Measurements from ENCODE around the gene DAZAP1. TPM values are rescaled to one million over a fixed set of nuclear protein-coding genes. Genes with fewer than 3 reads are reported as not detected.
A peak's percentile ranks its signal among the peaks of the same experiment; 100 is the strongest.

The DAZAP1 gene
- total and polyA plus RNA-seq, 9 donors = 29.6 to 113 (median 77.4) TPM

GRCh38 chr19:1482361-1483130, 75.2 kb downstream of the DAZAP1 start:
- 76 to 80% (median 77%) methylated on average over 37 of the region's 37 CpGs for WGBS, 3 donors
- intact Hi-C loops (cut with DNase I) = no loop called here
- DNase-seq = peak in 1 of 5 donors; percentile 25

GRCh38 chr19:1483131-1483978, 76.0 kb downstream of the DAZAP1 start:
- intact Hi-C loops (cut with DNase I) = no loop called here
- Histone ChIP-seq H3K9me3 (no peaks in the 10 kb centered on the region), H3K4me3 (no peak overlapping the region), H3K27me3 (no peaks in the 10 kb centered on the region), H3K27ac (no peak overlapping the region), H3K36me3 (no peaks in the 10 kb centered on the region), H3K4me1 (ENCODE audit: insufficient read depth) (peaks cover under 1% of the 10 kb centered on the region)
- DNase-seq = peak in 1 of 5 donors; percentile 23
- 85 to 90% (median 86%) methylated on average over 50 to 77 of the region's 77 CpGs for WGBS, 3 donors
- TF ChIP-seq CTCF (IDR thresholded peaks at IDR 0.05) (no peak), POLR2A (IDR thresholded peaks at IDR 0.05) (no peak), EP300 (IDR thresholded peaks at IDR 0.05) (no peak)

More at GRCh38 chr19:1482361-1483130, 75.2 kb downstream of the DAZAP1 start:
- Histone ChIP-seq H3K27me3 (no peaks in the 10 kb centered on the region), H3K36me3 (no peaks in the 10 kb centered on the region), H3K27ac (no peak overlapping the region), H3K9me3 (no peaks in the 10 kb centered on the region), H3K4me3 (no peak overlapping the region), H3K4me1 (ENCODE audit: insufficient read depth) (peaks cover 4% of the 10 kb centered on the region)
- TF ChIP-seq EP300 (IDR thresholded peaks at IDR 0.05) (no peak), POLR2A (IDR thresholded peaks at IDR 0.05) (no peak), CTCF (IDR thresholded peaks at IDR 0.05) (no peak)

- WGBS, 3 donors = 83 to 89% (median 84%) methylated on average over 17 to 23 of the region's 23 CpGs
- H3K36me3 ChIP-seq = no peaks in the 10 kb centered on the region
- no peak for DNase-seq
- TF ChIP-seq CTCF (IDR thresholded peaks at IDR 0.05) (no peak), EP300 (IDR thresholded peaks at IDR 0.05) (no peak), POLR2A (IDR thresholded peaks at IDR 0.05) (no peak)
- no peaks in the 10 kb centered on the region for H3K9me3 ChIP-seq
- H3K27ac ChIP-seq = no peak overlapping the region
- H3K4me1 ChIP-seq (ENCODE audit: insufficient read depth) = no peaks in the 10 kb centered on the region
- no peak overlapping the region for H3K4me3 ChIP-seq
- H3K27me3 ChIP-seq = no peaks in the 10 kb centered on the region
- intact Hi-C loops (cut with DNase I) = no loop called here
Observed at GRCh38 chr19:1483979-1484428, 76.6 kb downstream of the DAZAP1 start.

Other genes starting within 250 kb of the DAZAP1 start
- gene SBNO2, start 233.3 kb upstream of the DAZAP1 start, total RNA-seq = 10 to 100 TPM; 20.7 to 92.6 (median 62.4) TPM
- 10 to 100 TPM in 1 of 2 donors, 1 to 10 TPM in 1; 6.1 to 36.7 TPM for gene SBNO2, start 233.3 kb upstream of the DAZAP1 start, polyA plus RNA-seq
- gene STK11, start 201.8 kb upstream of the DAZAP1 start, total RNA-seq = 10 to 100 TPM; 38.7 to 71.2 (median 54.2) TPM
- 10 to 100 TPM; 36.9 to 57.4 TPM for gene STK11, start 201.8 kb upstream of the DAZAP1 start, polyA plus RNA-seq
- gene CBARP, start 169.6 kb upstream of the DAZAP1 start, total RNA-seq = 10 to 100 TPM in 2 of 7 donors, 1 to 10 TPM in 2, under 1 TPM in 3; 0.61 to 21.1 (median 2.4) TPM
- under 1 TPM in 1 of 2 donors, not detected in 1; 0.45 TPM for gene CBARP, start 169.6 kb upstream of the DAZAP1 start, polyA plus RNA-seq
- 100 to 1,000 TPM in 6 of 7 donors, 10 to 100 TPM in 1; 71.9 to 218 (median 148) TPM for gene ATP5F1D, start 165.8 kb upstream of the DAZAP1 start, total RNA-seq
- 100 to 1,000 TPM in 1 of 2 donors, 1 to 10 TPM in 1; 1.3 to 110 TPM for gene ATP5F1D, start 165.8 kb upstream of the DAZAP1 start, polyA plus RNA-seq
- 100 to 1,000 TPM in 5 of 7 donors, 10 to 100 TPM in 2; 44.9 to 261 (median 107) TPM for gene MIDN, start 159.0 kb upstream of the DAZAP1 start, total RNA-seq
- gene MIDN, start 159.0 kb upstream of the DAZAP1 start, polyA plus RNA-seq = 10 to 100 TPM; 10.1 to 26.7 TPM
- gene CIRBP, start 138.3 kb upstream of the DAZAP1 start, total RNA-seq = 100 to 1,000 TPM; 602 to 917 (median 855) TPM
- 1,000 to 10,000 TPM in 1 of 2 donors, 100 to 1,000 TPM in 1; 610 to 1,254 TPM for gene CIRBP, start 138.3 kb upstream of the DAZAP1 start, polyA plus RNA-seq
- 10 to 100 TPM; 21.7 to 72.5 (median 26.7) TPM for gene FAM174C, start 132.1 kb upstream of the DAZAP1 start, total RNA-seq
- gene FAM174C, start 132.1 kb upstream of the DAZAP1 start, polyA plus RNA-seq = 10 to 100 TPM in 1 of 2 donors, under 1 TPM in 1; 0.30 to 35.2 TPM
- not detected for gene EFNA2, start 121.7 kb upstream of the DAZAP1 start, total RNA-seq
- gene EFNA2, start 121.7 kb upstream of the DAZAP1 start, polyA plus RNA-seq = under 1 TPM in 1 of 2 donors, not detected in 1; 0.11 TPM
- 100 to 1,000 TPM in 1 of 7 donors, 10 to 100 TPM in 6; 65.6 to 112 (median 79.9) TPM for gene NDUFS7, start 23.7 kb upstream of the DAZAP1 start, total RNA-seq
- 10 to 100 TPM in 1 of 2 donors, under 1 TPM in 1; 0.72 to 96.2 TPM for gene NDUFS7, start 23.7 kb upstream of the DAZAP1 start, polyA plus RNA-seq
- gene GAMT, start 6.0 kb upstream of the DAZAP1 start, total RNA-seq = 10 to 100 TPM in 6 of 7 donors, 1 to 10 TPM in 1; 8.3 to 34.1 (median 20.1) TPM
- gene GAMT, start 6.0 kb upstream of the DAZAP1 start, polyA plus RNA-seq = 10 to 100 TPM in 1 of 2 donors, 1 to 10 TPM in 1; 8.0 to 13.8 TPM
- gene RPS15, start 30.8 kb downstream of the DAZAP1 start, total RNA-seq = 1,000 to 10,000 TPM; 1,643 to 7,253 (median 2,328) TPM
- 1,000 to 10,000 TPM in 1 of 2 donors, 100 to 1,000 TPM in 1; 174 to 5,234 TPM for gene RPS15, start 30.8 kb downstream of the DAZAP1 start, polyA plus RNA-seq
- under 1 TPM; under 0.01 to 0.28 (median 0.12) TPM for gene APC2, start 42.5 kb downstream of the DAZAP1 start, total RNA-seq
- gene APC2, start 42.5 kb downstream of the DAZAP1 start, polyA plus RNA-seq = under 1 TPM in 1 of 2 donors, not detected in 1; 0.02 TPM
- gene C19orf25, start 71.6 kb downstream of the DAZAP1 start, total RNA-seq = 10 to 100 TPM; 15.3 to 25.8 (median 22.2) TPM
- gene C19orf25, start 71.6 kb downstream of the DAZAP1 start, polyA plus RNA-seq = 10 to 100 TPM in 1 of 2 donors, 1 to 10 TPM in 1; 1.1 to 26.3 TPM
- gene PCSK4, start 82.8 kb downstream of the DAZAP1 start, total RNA-seq = 1 to 10 TPM in 6 of 7 donors, under 1 TPM in 1; 0.83 to 9.4 (median 1.9) TPM
- 1 to 10 TPM in 1 of 2 donors, not detected in 1; 2.9 TPM for gene PCSK4, start 82.8 kb downstream of the DAZAP1 start, polyA plus RNA-seq
- 10 to 100 TPM in 2 of 7 donors, 1 to 10 TPM in 5; 2.9 to 13.0 (median 7.2) TPM for gene REEP6, start 83.6 kb downstream of the DAZAP1 start, total RNA-seq
- 1 to 10 TPM; 9.2 to 9.7 TPM for gene REEP6, start 83.6 kb downstream of the DAZAP1 start, polyA plus RNA-seq
- 1 to 10 TPM in 4 of 7 donors, under 1 TPM in 2, not detected in 1; 0.42 to 7.5 (median 2.0) TPM for gene ADAMTSL5, start 105.4 kb downstream of the DAZAP1 start, total RNA-seq
- gene ADAMTSL5, start 105.4 kb downstream of the DAZAP1 start, polyA plus RNA-seq = 1 to 10 TPM in 1 of 2 donors, under 1 TPM in 1; 0.19 to 4.9 TPM
- 1 to 10 TPM in 2 of 7 donors, under 1 TPM in 1, not detected in 4; 0.11 to 1.1 (median 1.1) TPM for gene PLK5, start 116.5 kb downstream of the DAZAP1 start, total RNA-seq
- under 1 TPM in 1 of 2 donors, not detected in 1; 0.23 TPM for gene PLK5, start 116.5 kb downstream of the DAZAP1 start, polyA plus RNA-seq
- 10 to 100 TPM; 20.9 to 54.4 (median 35.3) TPM for gene MEX3D, start 160.7 kb downstream of the DAZAP1 start, total RNA-seq
- gene MEX3D, start 160.7 kb downstream of the DAZAP1 start, polyA plus RNA-seq = 10 to 100 TPM in 1 of 2 donors, 1 to 10 TPM in 1; 7.3 to 17.6 TPM
- 10 to 100 TPM; 53.3 to 94.7 (median 74.4) TPM for gene MBD3, start 185.3 kb downstream of the DAZAP1 start, total RNA-seq
- 10 to 100 TPM in 1 of 2 donors, 1 to 10 TPM in 1; 2.1 to 74.3 TPM for gene MBD3, start 185.3 kb downstream of the DAZAP1 start, polyA plus RNA-seq
- gene UQCR11, start 197.9 kb downstream of the DAZAP1 start, total RNA-seq = 100 to 1,000 TPM in 3 of 7 donors, 10 to 100 TPM in 4; 39.5 to 132 (median 98.2) TPM
- 10 to 100 TPM; 66.9 to 87.9 TPM for gene UQCR11, start 197.9 kb downstream of the DAZAP1 start, polyA plus RNA-seq
- 10 to 100 TPM; 28.0 to 85.3 (median 76.6) TPM for gene TCF3, start 245.0 kb downstream of the DAZAP1 start, total RNA-seq
- 10 to 100 TPM; 17.0 to 56.9 TPM for gene TCF3, start 245.0 kb downstream of the DAZAP1 start, polyA plus RNA-seq

All from ovary (tissue), 9 donors.